ENCODE results near the gene SLC25A12. TPM values are rescaled to one million over a fixed set of nuclear protein-coding genes. Genes with fewer than 3 reads are reported as not detected.
"Not testable (repeated sequence)": the region's sequence is repeated elsewhere in the genome, so short reads cannot be mapped to it uniquely, and the experiment has no call there.

Gene SLC25A12
- total RNA-seq, 1 donor from 2014 or later = 20.5 TPM

DNA sequence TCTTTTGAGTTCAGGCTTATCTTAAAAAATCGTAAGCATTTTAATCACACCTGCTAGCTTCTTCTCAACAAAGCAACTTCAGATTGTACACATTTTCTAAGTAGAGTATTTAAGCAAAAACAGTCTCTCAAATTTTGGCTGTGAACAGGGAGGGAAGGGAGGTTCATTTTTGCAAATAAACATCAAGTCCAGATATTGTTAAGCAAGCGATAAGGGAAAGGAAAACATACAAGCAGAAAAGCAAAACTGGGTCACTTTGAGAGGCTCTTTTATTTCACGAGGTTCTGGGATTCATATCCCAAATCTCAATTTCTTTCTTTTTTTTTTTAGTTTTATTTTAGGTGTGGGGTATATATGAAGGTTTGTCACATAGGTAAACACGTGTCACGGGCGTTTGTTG is 79.9 kb downstream of the SLC25A12 start:
- H3K9me3 Mint-ChIP-seq = no peaks in the 10 kb centered on the region
- H3K27ac Mint-ChIP-seq (ENCODE audit: unreplicated experiment) = no peak overlapping the region
- no peaks in the 10 kb centered on the region for H3K27me3 Mint-ChIP-seq (ENCODE audit: low read depth)
- H3K36me3 Mint-ChIP-seq (ENCODE audit: low read depth) = peaks cover 2% of the 10 kb centered on the region
- TF ChIP-seq, protein P1, sequence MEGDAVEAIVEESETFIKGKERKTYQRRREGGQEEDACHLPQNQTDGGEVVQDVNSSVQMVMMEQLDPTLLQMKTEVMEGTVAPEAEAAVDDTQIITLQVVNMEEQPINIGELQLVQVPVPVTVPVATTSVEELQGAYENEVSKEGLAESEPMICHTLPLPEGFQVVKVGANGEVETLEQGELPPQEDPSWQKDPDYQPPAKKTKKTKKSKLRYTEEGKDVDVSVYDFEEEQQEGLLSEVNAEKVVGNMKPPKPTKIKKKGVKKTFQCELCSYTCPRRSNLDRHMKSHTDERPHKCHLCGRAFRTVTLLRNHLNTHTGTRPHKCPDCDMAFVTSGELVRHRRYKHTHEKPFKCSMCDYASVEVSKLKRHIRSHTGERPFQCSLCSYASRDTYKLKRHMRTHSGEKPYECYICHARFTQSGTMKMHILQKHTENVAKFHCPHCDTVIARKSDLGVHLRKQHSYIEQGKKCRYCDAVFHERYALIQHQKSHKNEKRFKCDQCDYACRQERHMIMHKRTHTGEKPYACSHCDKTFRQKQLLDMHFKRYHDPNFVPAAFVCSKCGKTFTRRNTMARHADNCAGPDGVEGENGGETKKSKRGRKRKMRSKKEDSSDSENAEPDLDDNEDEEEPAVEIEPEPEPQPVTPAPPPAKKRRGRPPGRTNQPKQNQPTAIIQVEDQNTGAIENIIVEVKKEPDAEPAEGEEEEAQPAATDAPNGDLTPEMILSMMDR (conservative IDR thresholded peaks at IDR 0.05) = no peak
- H3K4me3 Mint-ChIP-seq = no peak overlapping the region
- no peaks in the 10 kb centered on the region for H3K4me1 Mint-ChIP-seq
- DNase-seq (ENCODE audit: low read depth, low spot score) = no peak

DNA sequence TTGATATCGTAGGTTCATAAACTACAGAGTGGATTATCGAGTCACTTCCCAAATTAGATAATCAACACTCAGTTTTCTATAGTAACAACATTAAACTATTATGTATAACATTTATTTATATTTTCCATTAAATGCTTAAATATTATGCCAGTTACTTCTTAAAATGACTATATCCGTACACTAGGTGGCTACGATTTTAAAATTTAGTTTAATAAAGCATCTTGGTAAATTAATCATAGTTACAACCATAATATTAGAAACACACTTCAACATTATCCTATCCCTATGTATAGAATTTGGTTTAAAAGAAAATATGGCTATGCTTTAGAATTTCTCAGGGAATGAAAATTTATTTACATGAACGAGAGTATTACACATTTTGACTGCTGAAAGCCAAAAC is 80.3 kb downstream of the SLC25A12 start:
- Mint-ChIP-seq H3K9me3 (no peaks in the 10 kb centered on the region), H3K36me3 (ENCODE audit: low read depth) (peaks cover 6% of the 10 kb centered on the region), H3K4me3 (no peak overlapping the region), H3K27me3 (ENCODE audit: low read depth) (no peaks in the 10 kb centered on the region), H3K4me1 (no peaks in the 10 kb centered on the region), H3K27ac (ENCODE audit: unreplicated experiment) (no peak overlapping the region)
- TF ChIP-seq, protein P1 (conservative IDR thresholded peaks at IDR 0.05) = peak; percentile 27
- DNase-seq (ENCODE audit: low read depth, low spot score) = no peak

- no peaks in the 10 kb centered on the region for H3K9me3 Mint-ChIP-seq
- no peak overlapping the region for H3K4me3 Mint-ChIP-seq
- no peak overlapping the region for H3K27ac Mint-ChIP-seq (ENCODE audit: unreplicated experiment)
- TF ChIP-seq, protein P1 (conservative IDR thresholded peaks at IDR 0.05) = no peak
- no peak for DNase-seq (ENCODE audit: low read depth, low spot score)
- H3K36me3 Mint-ChIP-seq (ENCODE audit: low read depth) = peaks cover 6% of the 10 kb centered on the region
- H3K27me3 Mint-ChIP-seq (ENCODE audit: low read depth) = no peaks in the 10 kb centered on the region
- H3K4me1 Mint-ChIP-seq = no peaks in the 10 kb centered on the region
Observed at GRCh38 chr2:171813126-171813525, 80.9 kb downstream of the SLC25A12 start.

DNA sequence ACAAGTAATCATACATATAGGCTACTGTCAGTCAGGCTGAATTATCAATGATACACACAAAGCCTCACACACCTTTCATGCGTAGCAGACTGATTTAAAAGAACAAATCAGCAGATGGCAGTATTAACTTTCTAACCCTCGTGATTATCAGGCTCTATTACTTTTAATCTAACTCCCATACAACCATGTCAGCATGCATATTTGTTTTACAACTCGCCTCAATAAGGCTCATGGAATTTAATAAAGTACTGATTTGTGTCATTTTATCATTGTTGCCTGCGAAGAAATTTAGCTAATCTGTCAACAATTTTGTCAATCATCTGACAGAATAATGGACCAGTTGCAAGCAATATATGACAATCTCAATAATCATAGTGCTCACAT is 82.8 kb downstream of the SLC25A12 start:
- peaks cover 12% of the 10 kb centered on the region for H3K4me1 Mint-ChIP-seq
- no peak overlapping the region for H3K27ac Mint-ChIP-seq (ENCODE audit: unreplicated experiment)
- H3K27me3 Mint-ChIP-seq (ENCODE audit: low read depth) = no peaks in the 10 kb centered on the region
- TF ChIP-seq, protein P1 (conservative IDR thresholded peaks at IDR 0.05) = peak; percentile 61
- no peaks in the 10 kb centered on the region for H3K9me3 Mint-ChIP-seq
- no peak overlapping the region for H3K4me3 Mint-ChIP-seq
- DNase-seq (ENCODE audit: low read depth, low spot score) = no peak
- H3K36me3 Mint-ChIP-seq (ENCODE audit: low read depth) = peaks cover 6% of the 10 kb centered on the region

GRCh38 chr2:171810422-171811244 is 83.4 kb downstream of the SLC25A12 start:
- DNase-seq (ENCODE audit: low read depth, low spot score) = no peak
- H3K4me1 Mint-ChIP-seq = peaks cover 12% of the 10 kb centered on the region
- H3K4me3 Mint-ChIP-seq = no peak overlapping the region
- H3K27ac Mint-ChIP-seq (ENCODE audit: unreplicated experiment) = no peak overlapping the region
- TF ChIP-seq, protein P1 (conservative IDR thresholded peaks at IDR 0.05) = no peak
- peaks cover 6% of the 10 kb centered on the region for H3K36me3 Mint-ChIP-seq (ENCODE audit: low read depth)
- H3K27me3 Mint-ChIP-seq (ENCODE audit: low read depth) = no peaks in the 10 kb centered on the region
- no peaks in the 10 kb centered on the region for H3K9me3 Mint-ChIP-seq

- not testable (repeated sequence) for H3K27ac Mint-ChIP-seq (ENCODE audit: unreplicated experiment); H3K4me3 Mint-ChIP-seq; H3K36me3 Mint-ChIP-seq (ENCODE audit: low read depth); H3K9me3 Mint-ChIP-seq; H3K27me3 Mint-ChIP-seq (ENCODE audit: low read depth); DNase-seq (ENCODE audit: low read depth, low spot score)
- H3K4me1 Mint-ChIP-seq = peaks cover 12% of the 10 kb centered on the region
Observed at GRCh38 chr2:171808885-171809284, 85.2 kb downstream of the SLC25A12 start.
